ENCODE data around the gene ANKRD44.

The ANKRD44 gene

GRCh38 chr2:197170208-197170607, 140.4 kb downstream of the ANKRD44 start:
- no peak for DNase-seq

GRCh38 chr2:197168705-197169104, 141.9 kb downstream of the ANKRD44 start:
- DNase-seq, result peak; percentile 48

- DNase-seq, result no peak
Observed at GRCh38 chr2:197167608-197168314, 142.8 kb downstream of the ANKRD44 start.

- DNase-seq, result no peak
Observed at GRCh38 chr2:197165020-197165419, 145.6 kb downstream of the ANKRD44 start.

- DNase-seq, result no peak
Observed at GRCh38 chr2:197164141-197164754, 146.3 kb downstream of the ANKRD44 start.

GRCh38 chr2:197163712-197164140, 146.9 kb downstream of the ANKRD44 start:
- DNase-seq, result no peak

- DNase-seq, result no peak
Observed at GRCh38 chr2:197161774-197162173, 148.8 kb downstream of the ANKRD44 start.

- peak; percentile 63 for DNase-seq
Observed at GRCh38 chr2:197159661-197160211, 150.8 kb downstream of the ANKRD44 start.

GRCh38 chr2:197158591-197159550, 151.7 kb downstream of the ANKRD44 start:
- no peak for DNase-seq

GRCh38 chr2:197157879-197158537, 152.6 kb downstream of the ANKRD44 start:
- no peak for DNase-seq

GRCh38 chr2:197156771-197157170, 153.8 kb downstream of the ANKRD44 start:
- no peak for DNase-seq

GRCh38 chr2:197152451-197153228, 157.9 kb downstream of the ANKRD44 start:
- peak; percentile 47 for DNase-seq

- no peak for DNase-seq
Observed at GRCh38 chr2:197149546-197149945, 161.0 kb downstream of the ANKRD44 start.

- DNase-seq, result no peak
Observed at GRCh38 chr2:197148401-197148800, 162.2 kb downstream of the ANKRD44 start.

GRCh38 chr2:197147942-197148341, 162.6 kb downstream of the ANKRD44 start:
- no peak for DNase-seq

- DNase-seq, result no peak
Observed at GRCh38 chr2:197146995-197147394, 163.6 kb downstream of the ANKRD44 start.

- no peak for DNase-seq
Observed at GRCh38 chr2:197145471-197146056, 165.0 kb downstream of the ANKRD44 start.

GRCh38 chr2:197144183-197144582, 166.4 kb downstream of the ANKRD44 start:
- DNase-seq, result no peak

- no peak for DNase-seq
Observed at GRCh38 chr2:197141702-197142473, 168.7 kb downstream of the ANKRD44 start.

- no peak for DNase-seq
Observed at GRCh38 chr2:197140045-197140444, 170.5 kb downstream of the ANKRD44 start.

GRCh38 chr2:197138506-197138905, 172.1 kb downstream of the ANKRD44 start:
- DNase-seq, result no peak
